Activated CD4-positive, alpha-beta T cell treated with anti-CD3 and anti-CD28 coated beads for 4 hours (primary cell): Measurements from ENCODE around the gene KDF1.

Source experiments
- DNase-seq, 2 donors: peaks; one replicate each; pipeline ENCODE4 v3.0.0-alpha.2; 2020

The KDF1 gene

GRCh38 chr1:26959722-26960624 is at the start of gene KDF1:
KDF1 (minus strand) TSS chr1:26960468; CDS start chr1:26952380, 8,088 bp downstream.
- peak; percentile 50 to 52 for DNase-seq

DNA sequence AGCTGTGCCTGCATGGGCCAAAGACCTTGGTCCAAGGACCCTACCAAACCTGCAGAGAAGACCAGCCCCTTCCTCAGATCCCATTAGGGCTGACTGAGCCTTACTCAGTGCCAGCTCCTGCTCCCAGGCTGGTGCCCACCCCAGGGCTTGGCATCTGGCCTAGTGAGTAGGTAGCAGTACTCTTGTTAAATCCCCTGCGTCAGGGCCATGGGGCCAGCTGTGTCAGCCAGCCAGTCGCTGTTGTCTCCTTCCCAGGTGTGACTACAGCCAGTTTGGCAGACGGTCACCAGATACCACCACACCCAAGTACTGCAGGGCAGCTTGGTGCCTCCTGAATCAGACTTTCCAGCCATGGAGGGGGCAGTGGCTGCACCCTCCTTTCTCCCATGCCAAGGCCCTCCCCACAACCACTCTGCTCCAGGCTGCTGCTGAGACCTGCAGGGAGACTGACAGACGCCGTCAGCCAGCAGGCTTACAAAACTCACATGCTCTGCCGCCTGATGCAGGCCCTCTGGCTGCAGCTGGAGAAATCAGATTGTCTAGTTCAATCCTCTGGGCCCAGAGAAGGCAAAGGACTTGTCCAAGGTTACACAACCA is 49.4 kb upstream of the KDF1 start:
- no peak for DNase-seq

DNA sequence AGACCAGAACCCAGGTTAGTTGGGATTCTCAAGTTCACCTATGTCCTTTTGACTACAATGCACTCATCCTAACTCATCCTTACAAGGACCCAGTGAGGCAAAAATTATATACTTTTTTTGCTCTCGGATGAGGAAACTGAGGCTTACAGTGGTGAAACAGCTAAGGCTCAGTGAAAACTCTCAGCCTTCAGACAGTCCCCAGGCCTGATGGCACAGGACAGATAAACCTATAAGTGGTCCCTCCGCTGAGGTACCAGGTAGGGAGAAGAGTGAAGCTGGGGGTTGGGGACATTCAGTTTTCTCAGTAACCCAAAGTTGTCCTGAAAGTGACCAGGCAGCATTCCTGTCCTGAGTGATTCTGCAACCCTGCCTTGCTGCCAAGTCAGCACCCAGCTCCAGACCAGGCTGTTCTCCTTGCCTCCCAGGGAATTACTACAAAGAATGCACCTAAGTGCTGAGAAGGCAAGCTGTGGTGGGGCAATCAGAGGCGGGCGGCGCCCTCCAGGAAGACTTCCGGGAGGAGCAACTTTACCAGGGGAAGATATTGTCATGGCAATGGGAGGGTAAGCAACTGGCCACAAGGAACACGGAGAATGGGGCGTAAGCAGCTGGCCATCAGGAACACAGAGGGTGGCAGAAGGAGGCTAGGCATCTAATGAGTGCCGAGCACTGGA is 47.8 kb upstream of the KDF1 start:
- DNase-seq: no peak

DNA sequence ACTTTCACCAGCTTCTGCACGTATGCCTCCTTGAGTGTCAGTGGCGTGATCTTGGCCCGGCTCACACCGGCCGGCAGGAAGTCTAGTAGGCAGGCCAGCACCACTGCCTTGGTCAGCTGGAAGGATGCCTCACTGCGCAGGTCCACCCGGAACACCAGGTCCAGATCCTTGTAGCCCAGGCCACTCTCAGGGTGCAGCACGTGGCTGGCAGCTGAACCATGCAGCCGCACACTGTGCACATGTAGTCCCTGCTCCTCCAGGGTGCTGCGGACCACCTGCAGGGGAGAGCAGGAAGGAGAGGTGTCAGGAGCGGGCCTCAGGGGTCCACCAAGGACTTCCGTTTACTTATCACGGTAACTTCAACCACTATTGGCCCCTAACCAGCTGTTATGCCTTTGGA is 46.4 kb upstream of the KDF1 start:
- no peak for DNase-seq

- DNase-seq: no peak
These were observed 45.6 kb upstream of the KDF1 start for GRCh38 chr1:27005648-27006496.

GRCh38 chr1:27005166-27005530 is 44.9 kb upstream of the KDF1 start:
- DNase-seq: no peak

GRCh38 chr1:27004471-27005165 is 44.4 kb upstream of the KDF1 start:
- DNase-seq: no peak

DNA sequence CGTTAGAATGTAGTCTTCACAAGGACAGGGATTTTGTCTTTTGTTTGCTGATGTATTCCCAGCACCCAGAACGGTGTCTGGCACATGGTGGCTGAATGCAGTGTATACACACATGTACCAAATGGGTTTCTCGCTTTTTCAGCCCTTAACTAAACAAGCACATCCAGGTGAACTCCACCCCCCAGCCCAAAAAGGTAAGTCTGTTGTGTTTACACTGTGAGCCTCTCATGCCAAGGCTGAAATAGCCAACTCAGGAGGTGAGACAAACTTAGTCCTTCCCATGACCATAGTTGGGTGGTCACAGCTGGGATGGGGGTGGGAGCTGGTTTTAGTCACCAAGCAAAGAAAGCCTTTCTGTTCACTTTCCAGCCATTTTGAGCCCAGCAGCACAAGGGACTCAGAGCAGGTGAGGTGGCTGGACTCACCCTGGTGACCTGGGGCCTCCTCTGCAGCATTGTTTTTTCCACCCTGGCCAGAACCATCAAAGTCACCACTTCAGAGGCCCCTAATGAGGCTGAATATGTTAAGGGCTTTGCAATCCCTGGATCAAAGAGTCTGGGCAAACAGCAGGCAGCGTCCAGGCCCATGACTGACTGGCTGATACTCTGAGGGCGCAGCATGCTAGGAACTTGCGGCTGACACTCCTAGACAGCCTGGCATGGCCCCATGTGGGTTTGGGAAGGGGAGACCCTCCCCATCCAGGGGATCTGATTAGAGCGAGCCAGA is 43.6 kb upstream of the KDF1 start:
- no peak for DNase-seq

DNA sequence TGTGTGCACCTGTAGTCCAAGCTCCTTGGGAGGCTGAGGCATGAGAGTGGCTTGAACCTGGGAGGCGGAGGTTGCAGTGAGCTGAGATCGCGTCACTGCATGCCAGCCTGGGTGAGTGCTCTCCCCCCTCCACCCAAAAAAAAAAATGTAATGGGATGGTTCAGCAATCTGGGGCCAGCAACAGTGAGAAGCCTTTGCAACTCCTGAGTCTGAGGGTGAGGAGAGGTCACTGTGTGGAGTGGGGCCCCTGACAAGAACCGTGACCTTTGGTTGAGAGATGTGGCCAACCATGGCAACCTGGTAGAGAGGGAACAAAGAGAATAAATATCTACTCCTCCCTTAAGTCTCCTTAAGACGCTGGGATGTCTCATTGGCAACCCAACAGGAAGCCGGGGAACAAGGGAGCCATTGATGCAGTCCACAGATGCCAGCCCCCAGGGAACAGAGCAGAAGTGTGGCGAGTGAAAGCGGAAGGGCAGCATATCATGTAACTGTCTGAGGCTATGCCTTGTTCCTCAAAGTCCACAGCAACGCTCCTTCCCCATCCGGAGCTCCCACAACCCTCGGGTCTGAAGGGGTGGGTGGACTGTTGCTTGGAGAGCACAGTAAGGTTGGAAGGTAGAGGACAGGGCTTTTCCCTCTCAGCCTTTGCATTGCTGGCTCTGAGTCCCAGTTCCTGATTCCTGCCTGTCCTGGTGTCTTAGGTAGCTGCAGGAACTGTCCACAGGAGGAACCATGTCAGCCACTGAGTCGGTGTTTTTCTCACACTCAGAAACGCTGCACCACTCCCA is 41.5 kb upstream of the KDF1 start:
- no peak for DNase-seq

GRCh38 chr1:27000817-27001460 is 40.7 kb upstream of the KDF1 start:
- no peak for DNase-seq

DNA sequence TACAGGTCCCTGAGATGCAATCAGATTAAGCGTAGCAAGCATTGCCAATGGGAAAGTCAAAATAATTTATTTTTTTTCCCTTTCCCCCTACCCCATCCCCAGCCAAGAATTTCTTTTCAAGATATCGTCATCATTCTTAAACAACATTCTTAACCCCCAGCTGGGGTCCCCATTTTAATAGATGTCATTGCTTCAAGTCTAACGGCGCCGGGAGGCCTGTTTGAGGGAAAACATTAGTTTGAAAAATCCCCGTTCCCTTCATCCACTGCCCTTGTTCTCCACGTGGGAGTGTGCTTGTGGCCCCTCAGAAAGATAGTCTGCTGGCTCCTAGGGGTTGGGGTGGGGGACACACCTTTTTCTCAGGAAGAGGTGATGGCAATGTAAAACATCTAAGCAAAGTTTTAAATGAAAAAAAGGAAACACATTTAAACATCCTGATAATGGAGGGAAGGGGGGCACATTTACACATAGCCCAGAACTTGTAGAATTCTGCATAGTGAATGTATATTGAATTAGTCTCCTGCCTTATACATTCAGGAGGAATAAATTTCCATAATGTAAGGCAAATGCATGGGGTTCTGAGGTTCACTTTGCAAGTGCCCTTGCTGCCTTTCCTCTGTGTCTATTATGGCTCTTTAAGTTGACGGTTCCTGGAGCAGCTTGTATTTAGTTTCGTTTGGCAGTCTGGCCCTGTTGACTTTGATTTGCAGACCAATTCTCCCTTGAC is 40.0 kb upstream of the KDF1 start:
- DNase-seq: no peak

DNA sequence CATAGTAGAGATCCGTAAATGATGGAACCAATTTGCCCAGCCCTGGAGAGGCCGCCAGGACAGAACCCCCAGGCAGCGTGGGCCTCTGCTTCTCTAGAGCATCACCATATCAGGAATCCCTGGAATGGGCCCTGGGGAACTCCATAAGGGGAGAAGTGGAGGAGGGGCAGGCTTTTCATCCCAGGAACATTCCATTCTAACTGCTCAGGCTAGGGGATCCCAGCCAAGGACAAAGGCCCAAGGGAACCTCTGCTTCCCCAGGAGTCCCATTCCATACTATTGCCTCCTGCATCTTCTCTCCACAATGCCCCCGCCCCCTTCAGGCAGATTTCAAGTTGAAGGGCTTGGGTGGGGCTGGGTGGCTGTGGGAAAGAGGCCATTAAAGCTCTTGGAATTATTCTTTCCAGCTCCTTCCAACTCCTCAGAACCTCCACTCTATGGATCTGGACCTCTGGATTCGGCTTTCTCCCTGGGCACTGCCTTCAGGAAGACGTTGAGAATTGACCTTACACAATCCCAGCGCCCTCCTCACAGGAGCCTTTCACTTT is 39.2 kb upstream of the KDF1 start:
- no peak for DNase-seq

- no peak for DNase-seq
These were observed 38.4 kb upstream of the KDF1 start for GRCh38 chr1:26998429-26999300.

- no peak for DNase-seq
These were observed 36.4 kb upstream of the KDF1 start for GRCh38 chr1:26996665-26997064.

DNA sequence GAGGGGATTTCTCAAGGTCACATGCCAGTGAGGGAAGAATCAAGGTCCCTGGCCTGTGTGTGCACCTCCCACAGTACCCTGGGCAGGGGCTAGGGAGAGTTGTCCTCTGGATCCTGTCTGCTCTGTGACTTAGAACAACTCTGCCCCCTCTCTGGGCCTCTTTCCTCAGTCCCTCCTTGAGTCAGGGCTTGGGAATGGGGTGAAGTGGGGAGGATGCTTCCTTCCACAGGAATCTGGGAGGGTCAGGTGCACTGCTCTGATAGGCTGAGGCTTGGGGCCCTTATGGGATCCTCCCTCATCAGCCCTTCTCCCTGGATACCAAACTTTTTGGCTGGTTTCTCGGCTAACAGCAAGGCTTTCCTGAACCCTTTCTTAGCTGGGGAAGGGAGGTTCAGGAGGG is 35.8 kb upstream of the KDF1 start:
- DNase-seq: no peak

- DNase-seq: no peak
These were observed 34.7 kb upstream of the KDF1 start for GRCh38 chr1:26994787-26995517.

DNA sequence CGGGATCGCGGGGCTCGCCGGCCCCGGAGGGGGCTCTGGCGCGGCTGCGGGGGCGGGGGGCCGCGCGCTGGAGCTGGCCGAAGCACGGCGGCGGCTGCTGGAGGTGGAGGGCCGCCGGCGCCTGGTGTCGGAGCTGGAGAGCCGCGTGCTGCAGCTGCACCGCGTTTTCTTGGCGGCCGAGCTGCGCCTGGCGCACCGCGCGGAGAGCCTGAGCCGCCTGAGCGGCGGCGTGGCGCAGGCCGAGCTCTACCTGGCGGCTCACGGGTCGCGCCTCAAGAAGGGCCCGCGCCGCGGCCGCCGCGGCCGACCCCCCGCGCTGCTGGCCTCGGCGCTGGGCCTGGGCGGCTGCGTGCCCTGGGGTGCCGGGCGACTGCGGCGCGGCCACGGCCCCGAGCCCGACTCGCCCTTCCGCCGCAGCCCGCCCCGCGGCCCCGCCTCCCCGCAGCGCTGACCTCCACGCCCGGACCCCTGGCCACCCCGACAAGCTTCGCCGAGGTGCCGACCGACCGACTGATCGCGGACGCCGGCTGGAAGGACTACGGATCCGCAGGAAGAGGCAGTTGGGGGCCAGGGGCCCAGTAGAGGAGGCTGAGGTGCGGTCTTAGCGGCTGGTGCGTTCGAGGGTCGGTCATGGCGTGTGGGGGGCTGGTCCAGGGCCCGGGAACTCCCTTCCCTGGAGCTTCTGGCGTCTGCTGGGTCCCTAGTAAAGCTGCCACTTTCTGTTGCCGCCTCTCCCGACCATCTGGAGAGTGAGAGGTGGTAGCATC is 33.9 kb upstream of the KDF1 start:
- DNase-seq: peak in 1 of 2 donors; percentile 23
